HEK293 (cell line): ENCODE data around the gene SYNDIG1.

ENCODE experiments used
- CTCF ChIA-PET: fragments of 350-600 bp; formaldehyde crosslinking; extraction: SDS; loops from one replicate; lab custom pipeline; 2021; ENCODE audit warnings: antibody characterized with exemption; lab: Yijun Ruan, JAX
- POLR2A ChIA-PET: fragments of 300-600 bp; formaldehyde crosslinking; extraction: SDS; loops from one replicate; lab custom pipeline; 2020; ENCODE audit warnings: antibody characterized with exemption, inconsistent platforms; lab: Yijun Ruan, JAX
- H3K27ac ChIP-seq: fragments of 200-500 bp; sonication (Bioruptor generic); 2 replicates; pipeline ENCODE4 v1.5.1; 2014; ENCODE audit warnings: low read depth, low read length, control low read depth, inconsistent platforms; ENCODE audit errors: extremely low read depth
- H3K36me3 ChIP-seq, 2 experiments: fragments of 200-500 bp in 1 of 2; sonication (Bioruptor generic) in 1 of 2; 1 replicate in 1 of 2; 2 replicates in 1 of 2; pipeline ENCODE4 v1.5.1; 2014 to 2017; ENCODE audit warnings: inconsistent platforms in 2 of 2, low read length in 2 of 2; ENCODE audit not compliant: control insufficient read depth in 2 of 2, insufficient read depth in 1 of 2
- H3K4me1 ChIP-seq: fragments of 200-500 bp; sonication (Bioruptor generic); 2 replicates; pipeline ENCODE4 v1.5.1; 2014; ENCODE audit warnings: mild to moderate bottlenecking, low read length, inconsistent platforms; ENCODE audit not compliant: control insufficient read depth, insufficient read depth
- H3K4me3 ChIP-seq: 2 replicates; pipeline ENCODE4 v1.5.1; 2011; ENCODE audit warnings: low read depth, mild to moderate bottlenecking, control low read depth, low read length, moderate library complexity
- H3K9me3 ChIP-seq: fragments of 200-500 bp; sonication (Bioruptor generic); 2 replicates; pipeline ENCODE4 v1.5.1; 2014; ENCODE audit warnings: low read depth, low read length, inconsistent platforms; ENCODE audit not compliant: control insufficient read depth, insufficient read depth
- SP7 ChIP-seq: fragments of 450-650 bp; formaldehyde crosslinking; IDR thresholded peaks from 2 replicates; pipeline ENCODE4 v1.5.1; 2016; ENCODE audit warnings: missing biosample characterization, missing genetic modification characterization
- TRIM28 ChIP-seq: IDR thresholded peaks from 2 replicates; pipeline ENCODE4 v1.6.1; 2011; ENCODE audit warnings: low read length, control low read depth, borderline replicate concordance
- ZBTB17 ChIP-seq: fragments of 450-650 bp; formaldehyde crosslinking; IDR thresholded peaks from 2 replicates; pipeline ENCODE4 v1.5.1; 2016; ENCODE audit warnings: missing biosample characterization, missing genetic modification characterization
- ZFP69B ChIP-seq: fragments of 450-650 bp; formaldehyde crosslinking; IDR thresholded peaks from 2 replicates; pipeline ENCODE4 v1.5.1; 2016; ENCODE audit warnings: missing biosample characterization, missing genetic modification characterization
- ZNF23 ChIP-seq: fragments of 450-650 bp; formaldehyde crosslinking; IDR thresholded peaks from 2 replicates; pipeline ENCODE4 v1.5.1; 2016; ENCODE audit warnings: missing biosample characterization, missing genetic modification characterization, borderline replicate concordance
- ZNF335 ChIP-seq: fragments of 450-650 bp; formaldehyde crosslinking; conservative IDR thresholded peaks from 2 replicates; pipeline ENCODE4 v1.5.1; 2016; ENCODE audit warnings: missing biosample characterization, missing genetic modification characterization
- ZNF473 ChIP-seq: fragments of 450-650 bp; formaldehyde crosslinking; IDR thresholded peaks from 2 replicates; pipeline ENCODE4 v1.5.1; 2017; ENCODE audit warnings: missing biosample characterization, missing genetic modification characterization
- ZNF48 ChIP-seq: fragments of 450-650 bp; formaldehyde crosslinking; IDR thresholded peaks from 2 replicates; pipeline ENCODE4 v1.5.1; 2016; ENCODE audit warnings: missing biosample characterization, missing genetic modification characterization
- ZNF571 ChIP-seq: fragments of 450-650 bp; formaldehyde crosslinking; IDR thresholded peaks from 2 replicates; pipeline ENCODE4 v1.5.0; 2017; ENCODE audit warnings: missing biosample characterization, missing genetic modification characterization
- TF ChIP-seq, protein P1 (sequence below): fragments of 450-650 bp; formaldehyde crosslinking; IDR thresholded peaks from 2 replicates; pipeline ENCODE4 v1.5.1; 2016; ENCODE audit warnings: missing biosample characterization, missing genetic modification characterization
- TF ChIP-seq, protein P2 (sequence below): fragments of 450-650 bp; formaldehyde crosslinking; IDR thresholded peaks from 2 replicates; pipeline ENCODE4 v1.5.1; 2016; ENCODE audit warnings: missing biosample characterization, missing genetic modification characterization
- TF ChIP-seq, protein P3 (sequence below): fragments of 450-650 bp; formaldehyde crosslinking; IDR thresholded peaks from 2 replicates; pipeline ENCODE4 v1.5.1; 2016; ENCODE audit warnings: missing biosample characterization, missing genetic modification characterization, low read depth
- TF ChIP-seq, protein P4 (sequence below): fragments of 450-650 bp; formaldehyde crosslinking; IDR thresholded peaks from 2 replicates; pipeline ENCODE4 v1.5.1; 2017; ENCODE audit warnings: missing biosample characterization, missing genetic modification characterization

SYNDIG1 gene

DNA sequence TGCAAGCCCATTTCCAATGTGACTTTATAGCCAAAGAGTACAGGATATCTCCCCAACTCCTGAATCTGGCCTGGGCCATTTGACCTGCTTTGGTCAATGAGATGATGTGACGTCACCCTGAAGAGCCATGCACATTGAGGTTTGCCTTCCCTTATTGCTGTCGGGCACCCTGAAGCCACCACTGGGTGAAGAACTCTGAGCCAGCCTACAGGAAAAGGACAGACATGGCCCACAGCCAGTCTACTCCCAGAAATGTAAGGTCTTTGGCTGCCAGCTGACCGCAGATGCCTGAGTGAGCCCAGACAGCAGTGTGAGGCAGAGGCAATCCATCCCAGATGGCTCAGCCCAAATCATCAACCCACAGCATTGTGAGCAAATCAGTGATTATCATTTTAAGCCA, 3.7 kb upstream of the SYNDIG1 start:
- H3K9me3 ChIP-seq = no peaks in the 10 kb centered on the region
- peaks cover 4% of the 10 kb centered on the region; the same call in 1 of the 2 replicates for H3K4me1 ChIP-seq
- CTCF ChIA-PET = no interaction called here
- no peak overlapping the region for H3K4me3 ChIP-seq
- H3K27ac ChIP-seq = no peak overlapping the region
- POLR2A ChIA-PET = no interaction called here
- no peaks in the 10 kb centered on the region for H3K36me3 ChIP-seq
- TF ChIP-seq ZBTB17 = peak; percentile 89
- TF ChIP-seq ZNF48 = no peak
- no peak for TF ChIP-seq ZNF473 (tag by site-specific recombination)

DNA sequence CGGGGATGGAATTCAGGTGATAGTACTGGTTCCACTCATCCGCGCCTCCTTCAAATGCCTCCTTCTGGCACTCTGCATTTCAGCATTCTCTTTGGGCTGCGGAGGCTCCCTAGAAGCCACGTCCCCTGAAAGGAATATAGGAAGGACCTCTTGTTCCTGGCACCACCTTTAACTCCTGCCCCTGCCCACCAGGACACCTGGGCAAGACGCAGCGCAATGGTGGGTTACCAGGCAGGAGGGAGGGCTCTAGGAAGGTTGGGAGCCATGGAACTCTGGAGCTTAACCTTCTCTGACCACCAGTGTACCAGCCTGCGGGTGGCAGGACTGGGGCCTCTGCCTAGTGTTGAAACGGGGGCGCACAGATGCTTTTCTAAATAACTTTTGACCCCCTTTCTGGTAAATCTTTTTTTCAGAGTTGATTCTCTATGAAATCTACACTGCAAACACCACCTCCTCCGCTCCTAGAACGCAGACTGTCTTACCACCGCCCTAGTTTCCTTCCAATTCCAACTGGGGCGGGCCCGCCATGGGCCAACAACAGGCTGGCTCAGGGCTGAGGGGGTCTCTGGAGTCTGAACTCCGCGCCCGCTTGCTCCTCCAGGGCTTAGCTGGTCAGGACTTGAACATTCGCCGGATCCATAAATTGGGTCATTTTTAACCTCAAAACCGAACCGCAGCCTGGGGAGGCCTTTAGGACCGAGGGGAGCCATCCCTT, 871 bp upstream of the SYNDIG1 start:
- POLR2A ChIA-PET = interaction anchor here (1.1 to 1.5 kb wide), 2 partner anchors 29 to 167 kb away, joined by 6 read pairs; no protein-coding TSS in a partner anchor
- no peak overlapping the region; the same call in 1 of the 2 replicates for H3K27ac ChIP-seq
- CTCF ChIA-PET = interaction anchor here (1.2 kb wide), 1 partner anchor 579 kb away, joined by 3 read pairs; no protein-coding TSS in a partner anchor
- no peaks in the 10 kb centered on the region for H3K36me3 ChIP-seq
- peaks cover 4% of the 10 kb centered on the region; the same call in 1 of the 2 replicates for H3K4me1 ChIP-seq
- H3K9me3 ChIP-seq = no peaks in the 10 kb centered on the region
- TF ChIP-seq, protein P1, sequence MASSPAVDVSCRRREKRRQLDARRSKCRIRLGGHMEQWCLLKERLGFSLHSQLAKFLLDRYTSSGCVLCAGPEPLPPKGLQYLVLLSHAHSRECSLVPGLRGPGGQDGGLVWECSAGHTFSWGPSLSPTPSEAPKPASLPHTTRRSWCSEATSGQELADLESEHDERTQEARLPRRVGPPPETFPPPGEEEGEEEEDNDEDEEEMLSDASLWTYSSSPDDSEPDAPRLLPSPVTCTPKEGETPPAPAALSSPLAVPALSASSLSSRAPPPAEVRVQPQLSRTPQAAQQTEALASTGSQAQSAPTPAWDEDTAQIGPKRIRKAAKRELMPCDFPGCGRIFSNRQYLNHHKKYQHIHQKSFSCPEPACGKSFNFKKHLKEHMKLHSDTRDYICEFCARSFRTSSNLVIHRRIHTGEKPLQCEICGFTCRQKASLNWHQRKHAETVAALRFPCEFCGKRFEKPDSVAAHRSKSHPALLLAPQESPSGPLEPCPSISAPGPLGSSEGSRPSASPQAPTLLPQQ (tag by site-specific recombination) = peak; percentile 87
- TF ChIP-seq ZNF473 (tag by site-specific recombination) = no peak
- peak; percentile 92 for TF ChIP-seq ZFP69B (tag by site-specific recombination)
- TF ChIP-seq, protein P2, sequence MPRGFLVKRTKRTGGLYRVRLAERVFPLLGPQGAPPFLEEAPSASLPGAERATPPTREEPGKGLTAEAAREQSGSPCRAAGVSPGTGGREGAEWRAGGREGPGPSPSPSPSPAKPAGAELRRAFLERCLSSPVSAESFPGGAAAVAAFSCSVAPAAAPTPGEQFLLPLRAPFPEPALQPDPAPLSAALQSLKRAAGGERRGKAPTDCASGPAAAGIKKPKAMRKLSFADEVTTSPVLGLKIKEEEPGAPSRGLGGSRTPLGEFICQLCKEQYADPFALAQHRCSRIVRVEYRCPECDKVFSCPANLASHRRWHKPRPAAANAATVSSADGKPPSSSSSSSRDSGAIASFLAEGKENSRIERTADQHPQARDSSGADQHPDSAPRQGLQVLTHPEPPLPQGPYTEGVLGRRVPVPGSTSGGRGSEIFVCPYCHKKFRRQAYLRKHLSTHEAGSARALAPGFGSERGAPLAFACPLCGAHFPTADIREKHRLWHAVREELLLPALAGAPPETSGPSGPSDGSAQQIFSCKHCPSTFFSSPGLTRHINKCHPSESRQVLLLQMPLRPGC = no peak
- TF ChIP-seq ZNF571 (tag by site-specific recombination) = no peak
- TF ChIP-seq, protein P3, sequence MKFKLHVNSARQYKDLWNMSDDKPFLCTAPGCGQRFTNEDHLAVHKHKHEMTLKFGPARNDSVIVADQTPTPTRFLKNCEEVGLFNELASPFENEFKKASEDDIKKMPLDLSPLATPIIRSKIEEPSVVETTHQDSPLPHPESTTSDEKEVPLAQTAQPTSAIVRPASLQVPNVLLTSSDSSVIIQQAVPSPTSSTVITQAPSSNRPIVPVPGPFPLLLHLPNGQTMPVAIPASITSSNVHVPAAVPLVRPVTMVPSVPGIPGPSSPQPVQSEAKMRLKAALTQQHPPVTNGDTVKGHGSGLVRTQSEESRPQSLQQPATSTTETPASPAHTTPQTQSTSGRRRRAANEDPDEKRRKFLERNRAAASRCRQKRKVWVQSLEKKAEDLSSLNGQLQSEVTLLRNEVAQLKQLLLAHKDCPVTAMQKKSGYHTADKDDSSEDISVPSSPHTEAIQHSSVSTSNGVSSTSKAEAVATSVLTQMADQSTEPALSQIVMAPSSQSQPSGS (tag by site-specific recombination) = no peak
- no peak for TF ChIP-seq TRIM28
- TF ChIP-seq, protein P4, sequence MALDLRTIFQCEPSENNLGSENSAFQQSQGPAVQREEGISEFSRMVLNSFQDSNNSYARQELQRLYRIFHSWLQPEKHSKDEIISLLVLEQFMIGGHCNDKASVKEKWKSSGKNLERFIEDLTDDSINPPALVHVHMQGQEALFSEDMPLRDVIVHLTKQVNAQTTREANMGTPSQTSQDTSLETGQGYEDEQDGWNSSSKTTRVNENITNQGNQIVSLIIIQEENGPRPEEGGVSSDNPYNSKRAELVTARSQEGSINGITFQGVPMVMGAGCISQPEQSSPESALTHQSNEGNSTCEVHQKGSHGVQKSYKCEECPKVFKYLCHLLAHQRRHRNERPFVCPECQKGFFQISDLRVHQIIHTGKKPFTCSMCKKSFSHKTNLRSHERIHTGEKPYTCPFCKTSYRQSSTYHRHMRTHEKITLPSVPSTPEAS = no peak
- TF ChIP-seq SP7 = peak; percentile 43
- 0 out of 2 replicates have a peak, but pooled peaks have one; percentile 73 for TF ChIP-seq ZNF335 (tag by site-specific recombination)
- no peak for TF ChIP-seq ZNF23 (tag by site-specific recombination)
- peak overlapping the region; percentile 63; the same call in 1 of the 2 replicates for H3K4me3 ChIP-seq
